Muscle layer of duodenum (tissue), 2 donors: ENCODE data around the gene ADAMTS12.

ENCODE experiments used
- H3K27ac ChIP-seq: one replicate; pipeline ENCODE4 v1.7.0; 2013; ENCODE audit warnings: mild to moderate bottlenecking, low read length
- H3K27me3 ChIP-seq: one replicate; pipeline ENCODE4 v1.7.0; 2013; ENCODE audit warnings: low read depth, mild to moderate bottlenecking, control low read depth, low read length
- H3K36me3 ChIP-seq, 2 donors: one replicate each; pipeline ENCODE4 v1.7.0; 2013; ENCODE audit warnings: low read length in 2 of 2, control low read depth in 1 of 2, mild to moderate bottlenecking in 1 of 2; ENCODE audit not compliant: insufficient read depth in 2 of 2, control insufficient read depth in 1 of 2
- H3K4me1 ChIP-seq, 2 donors: one replicate each; pipeline ENCODE4 v1.7.0; 2013; ENCODE audit warnings: low read length in 2 of 2, mild to moderate bottlenecking in 2 of 2, control low read depth in 1 of 2, moderate library complexity in 1 of 2; ENCODE audit not compliant: insufficient read depth in 2 of 2, control insufficient read depth in 1 of 2
- H3K4me3 ChIP-seq, 2 donors: one replicate each; pipeline ENCODE4 v1.7.0; 2013; ENCODE audit warnings: low read length in 2 of 2, low read depth in 1 of 2, mild to moderate bottlenecking in 1 of 2
- H3K9me3 ChIP-seq, 2 donors: one replicate each; pipeline ENCODE4 v1.7.0; 2013; ENCODE audit warnings: low read length in 2 of 2, control low read depth in 1 of 2, mild to moderate bottlenecking in 1 of 2; ENCODE audit not compliant: control insufficient read depth in 1 of 2
- donor health status: healthy.

Gene ADAMTS12

DNA sequence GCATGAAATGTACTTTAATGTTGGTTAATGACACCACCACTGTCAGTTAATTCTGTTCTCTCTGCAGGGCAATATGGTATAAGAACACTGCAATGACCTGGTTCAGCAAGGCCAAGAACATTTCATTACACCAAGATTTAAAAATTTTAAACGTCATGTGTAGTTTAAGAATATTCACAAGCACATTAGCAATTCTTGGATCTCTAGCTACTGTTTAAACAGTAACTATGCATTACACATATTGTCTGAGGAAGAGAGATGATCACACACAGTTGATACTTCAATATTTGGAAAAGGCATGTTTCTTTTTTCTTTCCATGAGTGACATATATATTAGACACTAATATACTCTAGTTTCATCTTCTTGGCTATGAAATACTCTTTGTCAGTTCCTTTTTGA is 143.0 kb downstream of the ADAMTS12 start:
- Histone ChIP-seq H3K36me3 (no peaks in the 10 kb centered on the region), H3K27ac (no peak overlapping the region), H3K4me1 (no peaks in the 10 kb centered on the region), H3K27me3 (no peaks in the 10 kb centered on the region), H3K4me3 (no peak overlapping the region), H3K9me3 (no peaks in the 10 kb centered on the region)

DNA sequence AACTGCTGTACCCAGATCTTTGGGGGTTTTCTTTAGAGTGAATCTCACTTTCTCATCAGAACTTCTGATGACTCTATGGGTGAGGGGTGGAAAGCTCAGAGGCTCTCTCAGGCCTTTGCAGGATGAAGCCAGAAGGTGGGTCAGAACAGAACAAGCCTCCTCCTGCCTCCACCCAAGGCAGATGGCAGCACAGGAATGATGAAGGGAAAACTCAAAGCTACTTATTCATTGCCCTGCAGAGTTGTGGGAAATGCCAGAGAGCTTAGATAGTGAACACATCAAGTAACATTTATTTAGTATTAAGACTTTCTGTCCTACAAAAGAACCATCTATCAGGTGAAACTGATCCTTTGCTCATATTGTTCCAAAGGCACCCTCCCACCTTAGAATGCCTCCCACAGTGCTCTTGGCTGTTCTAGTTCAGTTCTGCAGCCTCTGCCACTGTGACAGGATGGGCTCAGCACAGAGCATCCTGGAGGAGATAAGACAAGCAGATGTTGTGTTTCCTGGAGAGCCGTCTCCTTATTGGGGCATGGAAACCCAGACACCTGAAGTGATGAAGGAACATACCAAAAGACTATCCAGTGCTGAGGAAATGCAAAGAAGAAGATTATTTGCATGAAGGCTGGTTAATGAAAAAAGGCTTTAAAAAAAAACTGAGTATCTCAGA is 146.6 kb downstream of the ADAMTS12 start:
- Histone ChIP-seq H3K27ac (no peak overlapping the region), H3K9me3 (no peaks in the 10 kb centered on the region), H3K4me3 (no peak overlapping the region), H3K27me3 (no peaks in the 10 kb centered on the region), H3K4me1 (no peaks in the 10 kb centered on the region), H3K36me3 (no peaks in the 10 kb centered on the region)

DNA sequence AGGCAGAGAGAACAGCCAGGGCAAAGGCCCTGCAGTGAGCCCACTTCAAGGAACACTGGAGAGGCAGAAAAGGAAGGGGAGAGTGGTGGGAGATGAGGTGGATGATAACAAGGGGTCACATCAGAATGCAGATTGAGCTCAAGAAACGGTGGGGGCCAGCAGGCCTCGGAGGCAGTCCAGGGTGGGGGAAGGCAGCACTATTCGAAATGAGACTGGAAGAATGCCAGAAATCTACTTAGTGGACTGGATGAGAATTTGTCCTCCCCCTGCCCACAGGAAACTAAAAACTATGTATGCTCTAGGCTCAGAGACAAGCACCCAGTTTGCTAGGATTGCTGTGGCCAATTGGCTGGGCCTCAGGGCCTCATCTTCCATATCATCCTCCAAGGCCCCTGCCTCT is 148.7 kb downstream of the ADAMTS12 start:
- Histone ChIP-seq H3K4me1 (no peaks in the 10 kb centered on the region), H3K4me3 (no peak overlapping the region), H3K27me3 (no peaks in the 10 kb centered on the region), H3K9me3 (no peaks in the 10 kb centered on the region), H3K36me3 (no peaks in the 10 kb centered on the region), H3K27ac (no peak overlapping the region)

DNA sequence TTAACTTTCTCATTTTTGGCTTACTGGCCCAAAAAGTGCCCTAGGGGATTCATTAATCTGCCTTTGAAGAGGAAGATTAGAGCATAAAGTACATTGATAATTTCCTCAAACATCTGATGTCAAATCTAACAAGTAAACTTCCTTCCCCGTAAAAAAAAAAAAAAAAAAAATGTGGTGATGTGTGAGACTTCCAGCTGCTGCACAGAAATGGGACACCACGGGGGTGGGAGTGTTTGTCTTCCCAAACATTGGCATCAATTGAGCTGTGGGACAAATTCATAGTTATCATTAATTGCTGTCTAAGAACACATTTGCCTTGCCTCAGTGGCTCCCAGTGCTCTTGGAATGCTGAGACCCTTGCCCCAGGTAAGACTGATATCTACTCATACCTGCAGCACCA is 149.6 kb downstream of the ADAMTS12 start:
- Histone ChIP-seq H3K4me3 (no peak overlapping the region), H3K4me1 (no peaks in the 10 kb centered on the region), H3K36me3 (no peaks in the 10 kb centered on the region), H3K27ac (no peak overlapping the region), H3K27me3 (no peaks in the 10 kb centered on the region), H3K9me3 (no peaks in the 10 kb centered on the region)

DNA sequence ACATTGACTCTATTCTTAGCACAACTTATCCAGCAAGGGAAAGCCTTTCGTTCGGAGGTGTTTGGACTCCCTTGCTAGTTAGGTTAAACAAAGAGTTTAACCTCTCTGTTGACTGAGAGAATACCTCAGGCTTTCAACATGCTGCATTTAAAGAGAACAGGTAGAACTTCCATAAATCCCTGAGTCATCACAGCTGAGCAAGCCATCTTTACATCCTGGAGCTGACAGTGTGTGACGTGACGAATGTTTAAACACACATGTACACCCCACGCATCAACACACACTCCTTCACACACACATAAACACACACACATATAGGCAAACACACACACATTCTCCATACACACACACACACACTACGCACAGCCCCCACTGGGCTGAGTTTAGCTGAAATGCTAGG is 152.8 kb downstream of the ADAMTS12 start:
- no peaks in the 10 kb centered on the region for H3K9me3 ChIP-seq
- H3K36me3 ChIP-seq, result no peaks in the 10 kb centered on the region
- no peak overlapping the region for H3K27ac ChIP-seq
- no peaks in the 10 kb centered on the region for H3K4me1 ChIP-seq
- H3K4me3 ChIP-seq, result no peak overlapping the region
- H3K27me3 ChIP-seq, result no peaks in the 10 kb centered on the region

DNA sequence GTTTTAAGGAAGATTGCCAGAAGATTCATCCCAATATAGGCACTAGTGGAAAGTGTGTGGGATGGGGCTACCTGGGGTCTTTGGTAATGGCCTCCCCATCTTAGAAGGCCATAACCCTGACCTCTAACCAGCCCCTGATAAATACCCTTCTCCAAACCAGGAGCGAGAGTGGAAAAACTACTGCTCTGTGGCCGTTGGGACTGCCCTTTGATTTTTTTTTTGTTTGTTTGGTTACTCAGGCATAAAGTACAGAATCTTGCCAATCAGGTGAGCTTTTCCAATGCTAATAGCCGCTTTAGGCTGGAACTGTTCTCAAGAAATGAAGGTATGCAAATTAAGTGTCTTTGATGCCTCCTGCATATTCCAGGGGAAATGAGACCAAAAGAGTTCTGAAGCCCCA is 153.7 kb downstream of the ADAMTS12 start:
- Histone ChIP-seq H3K27ac (no peak overlapping the region), H3K27me3 (no peaks in the 10 kb centered on the region), H3K4me3 (no peak overlapping the region), H3K9me3 (no peaks in the 10 kb centered on the region), H3K4me1 (no peaks in the 10 kb centered on the region), H3K36me3 (no peaks in the 10 kb centered on the region)

DNA sequence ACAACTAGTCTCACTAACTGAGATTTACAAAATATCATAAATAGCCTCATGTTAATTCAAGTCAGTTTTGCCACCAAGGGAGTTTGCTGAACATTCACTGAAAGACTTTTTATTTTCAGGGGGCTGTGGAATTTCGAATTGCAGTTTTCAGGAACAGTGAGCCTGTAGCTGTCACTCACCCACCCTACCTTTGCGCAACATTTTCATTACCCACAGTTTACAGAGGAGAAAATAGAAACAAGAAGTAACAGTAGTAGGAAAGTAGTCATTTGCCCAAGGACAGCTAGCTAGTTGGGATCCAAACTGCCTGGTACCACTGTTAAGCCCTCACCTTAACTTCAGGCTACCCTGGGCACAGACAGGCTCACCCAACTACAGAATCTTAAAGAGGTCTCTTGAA is 154.1 kb downstream of the ADAMTS12 start:
- H3K4me3 ChIP-seq, result no peak overlapping the region
- H3K27me3 ChIP-seq, result no peaks in the 10 kb centered on the region
- H3K9me3 ChIP-seq, result no peaks in the 10 kb centered on the region
- H3K27ac ChIP-seq, result no peak overlapping the region
- H3K36me3 ChIP-seq, result no peaks in the 10 kb centered on the region
- H3K4me1 ChIP-seq, result no peaks in the 10 kb centered on the region

DNA sequence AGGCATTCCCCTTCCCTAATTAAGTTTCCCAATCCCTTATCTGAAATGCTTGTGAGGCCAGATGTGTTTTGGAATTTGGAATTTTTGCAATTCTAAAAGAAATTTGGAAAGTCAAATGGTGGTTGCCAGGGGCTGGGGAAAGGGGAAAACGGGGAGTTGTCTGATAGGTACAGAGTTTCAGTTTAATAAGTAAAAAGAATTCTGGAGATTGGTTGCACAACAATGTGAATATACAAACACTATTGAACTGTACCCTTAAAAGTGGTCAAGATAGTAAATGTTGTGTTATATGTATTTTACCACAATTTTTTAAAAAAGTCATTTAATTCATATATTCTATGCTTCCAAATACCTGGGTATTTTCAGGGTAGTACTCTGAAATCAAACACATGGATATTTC is 154.5 kb downstream of the ADAMTS12 start:
- no peak overlapping the region for H3K4me3 ChIP-seq
- H3K27me3 ChIP-seq, result no peaks in the 10 kb centered on the region
- no peaks in the 10 kb centered on the region for H3K4me1 ChIP-seq
- H3K36me3 ChIP-seq, result no peaks in the 10 kb centered on the region
- no peak overlapping the region for H3K27ac ChIP-seq
- H3K9me3 ChIP-seq, result no peaks in the 10 kb centered on the region

DNA sequence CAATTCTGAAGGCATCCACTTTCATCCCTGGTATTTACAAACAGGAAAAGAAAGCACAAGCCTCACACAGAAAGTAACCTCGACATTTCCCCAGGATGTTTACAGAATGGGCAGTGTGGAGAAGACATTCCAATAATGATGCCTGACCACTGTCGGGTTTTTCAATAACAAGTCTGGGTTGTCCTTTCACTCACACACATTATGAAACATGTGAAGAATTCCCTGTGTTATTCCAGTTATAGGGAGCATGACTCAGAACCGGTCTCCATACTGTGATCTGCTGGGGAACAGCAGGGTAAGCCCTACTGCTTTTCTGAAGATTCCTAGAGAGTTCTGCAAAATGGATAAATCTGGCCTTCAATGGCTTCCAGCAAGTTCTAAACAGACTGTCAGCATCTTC is 155.3 kb downstream of the ADAMTS12 start:
- Histone ChIP-seq H3K4me3 (no peak overlapping the region), H3K27me3 (no peaks in the 10 kb centered on the region), H3K36me3 (no peaks in the 10 kb centered on the region), H3K9me3 (no peaks in the 10 kb centered on the region), H3K4me1 (no peaks in the 10 kb centered on the region), H3K27ac (no peak overlapping the region)

DNA sequence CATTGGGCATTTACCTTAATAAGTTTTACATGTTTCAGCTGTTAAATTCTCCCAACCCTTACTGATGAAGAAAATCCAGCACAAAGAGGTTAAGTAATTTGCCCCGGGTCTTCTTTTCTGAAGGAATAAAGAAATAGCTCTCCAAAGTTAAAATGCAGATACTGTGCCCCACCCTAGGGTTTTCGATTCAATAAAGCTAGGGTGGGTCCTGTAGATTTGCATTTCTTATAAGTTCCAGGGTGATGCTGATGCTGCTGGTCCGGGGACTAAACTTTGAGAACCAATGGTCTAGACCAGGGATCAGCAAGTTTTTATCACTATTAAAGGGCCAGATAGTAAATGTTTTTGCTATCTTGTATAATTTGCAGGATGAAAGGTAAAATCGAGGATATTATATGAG is 156.7 kb downstream of the ADAMTS12 start:
- no peak overlapping the region for H3K27ac ChIP-seq
- H3K27me3 ChIP-seq, result no peaks in the 10 kb centered on the region
- no peak overlapping the region for H3K4me3 ChIP-seq
- no peaks in the 10 kb centered on the region for H3K4me1 ChIP-seq
- no peaks in the 10 kb centered on the region for H3K9me3 ChIP-seq
- no peaks in the 10 kb centered on the region for H3K36me3 ChIP-seq

DNA sequence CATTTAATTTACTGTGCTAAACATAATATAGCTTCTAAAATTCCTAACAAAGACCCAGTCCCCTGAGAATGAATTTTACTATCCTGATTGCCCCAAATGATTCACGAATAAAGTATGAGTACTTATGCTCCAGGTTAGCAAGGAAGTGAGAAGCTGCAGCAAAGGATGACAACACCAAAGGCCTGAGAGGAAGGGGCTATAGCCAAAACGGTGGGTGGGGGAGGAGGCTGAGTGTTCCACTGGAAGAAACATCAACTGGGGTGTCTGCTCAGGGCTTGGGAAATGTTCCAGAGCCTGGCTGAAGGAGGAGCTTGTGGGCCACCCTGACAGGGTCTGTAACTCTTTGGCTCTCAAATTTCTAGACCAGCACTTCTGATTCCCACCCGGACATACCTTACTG is 157.3 kb downstream of the ADAMTS12 start:
- Histone ChIP-seq H3K27ac (no peak overlapping the region), H3K27me3 (no peaks in the 10 kb centered on the region), H3K4me1 (no peaks in the 10 kb centered on the region)

DNA sequence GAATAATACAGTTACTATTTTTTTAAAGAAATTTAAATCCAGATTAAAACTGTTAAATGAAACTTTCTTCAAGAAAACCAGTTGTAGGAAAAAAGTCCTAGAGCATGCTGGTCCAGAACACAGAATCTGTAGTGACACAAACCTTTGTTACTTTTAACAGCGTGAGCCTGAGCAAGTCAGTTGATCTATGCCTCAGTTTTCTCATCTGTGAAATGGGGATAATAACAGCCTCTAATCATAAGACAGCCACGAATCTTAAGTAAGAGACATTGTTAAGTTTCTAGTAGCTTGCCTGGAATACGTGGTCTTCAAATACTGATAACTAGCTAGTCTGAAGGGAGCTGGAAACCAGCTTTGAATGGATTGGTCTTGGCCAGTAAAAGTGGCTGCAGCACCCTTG is 158.6 kb downstream of the ADAMTS12 start:
- Histone ChIP-seq H3K4me3 (no peak overlapping the region), H3K36me3 (no peaks in the 10 kb centered on the region), H3K27me3 (no peaks in the 10 kb centered on the region), H3K4me1 (no peaks in the 10 kb centered on the region), H3K27ac (no peak overlapping the region), H3K9me3 (no peaks in the 10 kb centered on the region)

More for the DNA sequence above, 157.3 kb downstream of the ADAMTS12 start:
- Histone ChIP-seq H3K36me3 (no peaks in the 10 kb centered on the region), H3K9me3 (no peaks in the 10 kb centered on the region), H3K4me3 (no peak overlapping the region)
